CD4-positive, alpha-beta T cell (primary cell): ENCODE measurements around the gene TBC1D22A. TPM values are rescaled to one million over a fixed set of nuclear protein-coding genes. Genes with fewer than 3 reads are reported as not detected.

ENCODE experiments used
- ATAC-seq: fragments of 200-7000 bp; cut with Tn5 transposase; one replicate; pipeline ENCODE4 v1.10.0; 2022; ENCODE audit warnings: mild to moderate bottlenecking; ENCODE audit not compliant: poor library complexity
- CTCF ChIA-PET: fragments of 350-600 bp; sonication (Branson Sonifier 250); formaldehyde crosslinking; loops from one replicate; lab custom pipeline; 2021; ENCODE audit warnings: antibody characterized with exemption, inconsistent platforms; lab: Charles Lee
- POLR2A ChIA-PET: fragments of 350-600 bp; sonication (Branson Sonifier 250); formaldehyde crosslinking; loops from one replicate; lab custom pipeline; 2021; ENCODE audit warnings: antibody characterized with exemption, inconsistent platforms; lab: Charles Lee
- DNase-seq, 14 experiments: peaks; one replicate each; pipeline ENCODE4 v3.0.0-alpha.2; 2013 to 2020; ENCODE audit warnings: mixed read lengths in 2 of 14
- H3K27ac ChIP-seq, 2 donors: one replicate each; pipeline versions ENCODE4 v1.5.1 to v1.7.0; 2013; ENCODE audit warnings: low read length in 2 of 2, low read depth in 1 of 2, mild to moderate bottlenecking in 1 of 2
- H3K27me3 ChIP-seq, 2 experiments: 1 replicate in 1 of 2; 2 replicates in 1 of 2; pipeline versions ENCODE4 v1.6.1 to v1.7.0; 2013; ENCODE audit warnings: low read length in 2 of 2, control low read depth in 1 of 2, mild to moderate bottlenecking in 1 of 2, moderate library complexity in 1 of 2; ENCODE audit not compliant: insufficient read depth in 2 of 2, control insufficient read depth in 1 of 2
- H3K36me3 ChIP-seq: one replicate; pipeline ENCODE4 v1.6.1; 2013; ENCODE audit warnings: low read length, control low read depth; ENCODE audit not compliant: insufficient read depth
- H3K4me1 ChIP-seq: one replicate; pipeline ENCODE4 v1.6.1; 2013; ENCODE audit warnings: low read length, control low read depth; ENCODE audit not compliant: insufficient read depth
- H3K4me3 ChIP-seq: one replicate; pipeline ENCODE4 v1.5.1; 2013; ENCODE audit warnings: mild to moderate bottlenecking, low read length, moderate library complexity
- H3K9me3 ChIP-seq, 2 experiments: 1 replicate in 1 of 2; 2 replicates in 1 of 2; pipeline versions ENCODE4 v1.6.1 to v1.7.0; 2013; ENCODE audit warnings: low read length in 2 of 2, mild to moderate bottlenecking in 2 of 2, control low read depth in 1 of 2, moderate library complexity in 1 of 2; ENCODE audit not compliant: control insufficient read depth in 1 of 2, insufficient read depth in 1 of 2
- H3K27ac Mint-ChIP-seq: one replicate; pipeline ENCODE4 v1.8.0; 2020; ENCODE audit warnings: mixed read lengths
- H3K27me3 Mint-ChIP-seq: one replicate; pipeline ENCODE4 v1.8.0; 2021; ENCODE audit warnings: mixed read lengths
- H3K36me3 Mint-ChIP-seq: one replicate; pipeline ENCODE4 v1.8.0; 2021; ENCODE audit warnings: low read depth, mixed read lengths
- H3K4me1 Mint-ChIP-seq: one replicate; pipeline ENCODE4 v1.8.0; 2021; ENCODE audit warnings: low read depth, mixed read lengths
- H3K4me3 Mint-ChIP-seq: one replicate; pipeline ENCODE4 v1.8.0; 2020; ENCODE audit warnings: mild to moderate bottlenecking, mixed read lengths
- H3K9me3 Mint-ChIP-seq: one replicate; pipeline ENCODE4 v1.8.0; 2020; ENCODE audit warnings: mixed read lengths
- CTCF ChIP-seq: fragments of 200-600 bp; IDR thresholded peaks from one replicate; pipeline ENCODE4 v1.8.0; 2022; ENCODE audit warnings: antibody characterized with exemption, mild to moderate bottlenecking
- intact Hi-C, 2 experiments: fragments of 100-400 bp; cut with DNase I in 1 of 2; cut with micrococcal nuclease in 1 of 2; formaldehyde crosslinking; loops; one replicate each; pipeline versions ENCODE4 v1.15.1 to v1.9.0; 2023 to 2025; cut with DNase I, micrococcal nuclease
- total RNA-seq, 174 experiments: library from RNA in 2 of 174; stranded (reverse) in 2 of 174; gene quantifications; one replicate each; pipeline ENCODE4 v1.2.3 and lab custom pipeline; 2021 to 2026

The TBC1D22A gene
- total RNA-seq, 2 experiments from 2014 or later = 27.1 to 31.7 TPM

GRCh38 chr22:46887978-46888377 lies 125.5 kb downstream of the TBC1D22A start:
- ChIA-PET POLR2A (no interaction called here), CTCF (no interaction called here)
- Histone ChIP-seq H3K27ac (no peak overlapping the region), H3K36me3 (peaks cover 35% of the 10 kb centered on the region), H3K9me3 (no peaks in the 10 kb centered on the region), H3K27me3 (no peaks in the 10 kb centered on the region), H3K4me1 (no peaks in the 10 kb centered on the region), H3K4me3 (no peak overlapping the region)
- intact Hi-C loops = no loop called here
- Mint-ChIP-seq H3K4me1 (no peaks in the 10 kb centered on the region), H3K36me3 (peaks cover 67% of the 10 kb centered on the region), H3K9me3 (no peaks in the 10 kb centered on the region), H3K4me3 (no peak overlapping the region), H3K27ac (no peak overlapping the region), H3K27me3 (no peaks in the 10 kb centered on the region)
- no peak for ATAC-seq
- TF ChIP-seq CTCF = no peak
- DNase-seq = no peak

GRCh38 chr22:46890819-46891218 lies 128.4 kb downstream of the TBC1D22A start:
- H3K27ac Mint-ChIP-seq = no peak overlapping the region
- no peaks in the 10 kb centered on the region for H3K27me3 Mint-ChIP-seq
- Histone ChIP-seq H3K27me3 (no peaks in the 10 kb centered on the region), H3K4me1 (no peaks in the 10 kb centered on the region), H3K4me3 (no peak overlapping the region), H3K27ac (no peak overlapping the region), H3K9me3 (no peaks in the 10 kb centered on the region), H3K36me3 (peaks cover 52% of the 10 kb centered on the region)
- H3K9me3 Mint-ChIP-seq = no peaks in the 10 kb centered on the region
- CTCF ChIA-PET = no interaction called here
- H3K36me3 Mint-ChIP-seq = peaks cover 74% of the 10 kb centered on the region
- H3K4me3 Mint-ChIP-seq = no peak overlapping the region
- H3K4me1 Mint-ChIP-seq = peaks cover 3% of the 10 kb centered on the region
- ATAC-seq (no peak), DNase-seq (no peak)
- intact Hi-C loops = no loop called here
- no peak for TF ChIP-seq CTCF
- POLR2A ChIA-PET = no interaction called here

GRCh38 chr22:46891382-46891951 lies 129.0 kb downstream of the TBC1D22A start:
- H3K36me3 ChIP-seq = peaks cover 57% of the 10 kb centered on the region
- H3K4me1 ChIP-seq = no peaks in the 10 kb centered on the region
- no peak overlapping the region for H3K4me3 ChIP-seq
- ChIA-PET POLR2A (no interaction called here), CTCF (no interaction called here)
- no peak for TF ChIP-seq CTCF
- H3K36me3 Mint-ChIP-seq = peaks cover 79% of the 10 kb centered on the region
- H3K9me3 ChIP-seq = no peaks in the 10 kb centered on the region
- no peaks in the 10 kb centered on the region for H3K27me3 ChIP-seq
- H3K27ac ChIP-seq = no peak overlapping the region
- H3K4me1 Mint-ChIP-seq = peaks cover 9% of the 10 kb centered on the region
- no peak for DNase-seq
- ATAC-seq = no peak
- H3K27ac Mint-ChIP-seq = no peak overlapping the region
- H3K27me3 Mint-ChIP-seq = no peaks in the 10 kb centered on the region
- H3K4me3 Mint-ChIP-seq = no peak overlapping the region
- no peaks in the 10 kb centered on the region for H3K9me3 Mint-ChIP-seq
- intact Hi-C loops = no loop called here
